ENCODE measurements around the gene IDH3A.

Gene IDH3A

GRCh38 chr15:78149068-78149804 lies at the start of gene IDH3A:
TSS of gene IDH3A (plus strand) at chr15:78149362. CDS start at chr15:78149404, 42 bp downstream.
- peak; percentile 99 for DNase-seq

DNA sequence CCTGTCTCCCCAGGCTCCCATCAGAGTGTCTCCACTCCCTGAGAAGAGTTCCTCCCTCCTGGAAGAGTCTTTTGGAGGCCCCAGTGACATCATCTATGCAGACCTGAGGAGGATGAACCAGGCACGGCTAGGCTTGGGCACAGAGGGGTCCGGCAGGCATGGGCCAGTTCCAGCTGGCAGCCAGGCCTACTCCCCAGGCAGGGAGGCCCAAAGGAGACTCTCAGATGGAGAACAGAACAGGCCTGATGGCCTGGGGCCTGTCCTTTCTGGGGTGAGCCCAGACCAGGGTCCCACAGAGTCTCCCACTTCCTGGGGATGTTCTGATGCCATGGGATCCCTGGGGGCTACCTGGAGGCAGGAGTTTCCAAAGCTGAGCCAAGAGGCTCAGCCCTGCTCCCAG lies 48.3 kb upstream of the IDH3A start:
- DNase-seq: no peak

GRCh38 chr15:78101423-78102105 lies 47.6 kb upstream of the IDH3A start:
- DNase-seq: no peak

GRCh38 chr15:78102211-78102610 lies 47.0 kb upstream of the IDH3A start:
- DNase-seq: no peak

DNA sequence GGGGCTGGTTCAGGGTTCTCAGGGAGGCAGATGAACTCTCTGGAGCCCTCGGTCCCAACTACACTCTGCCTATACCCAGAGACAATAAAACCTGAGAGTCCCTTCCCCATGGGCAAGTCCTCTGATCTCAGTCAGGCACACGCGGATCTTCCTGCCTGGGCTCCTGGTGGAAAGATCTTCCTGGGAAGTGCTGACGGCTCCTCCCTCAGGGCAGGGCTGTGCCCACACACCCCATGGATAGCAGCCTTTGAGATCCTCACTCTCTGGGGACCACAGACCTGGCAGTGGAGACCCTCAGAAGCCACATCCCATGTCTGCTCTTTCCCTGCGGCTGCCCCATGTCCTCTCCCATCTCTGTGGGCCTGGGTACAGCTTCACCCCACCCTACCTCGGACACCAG lies 46.4 kb upstream of the IDH3A start:
- DNase-seq: no peak

- peak; percentile 65 for DNase-seq
Measured at GRCh38 chr15:78103406-78104118, 45.6 kb upstream of the IDH3A start.

DNA sequence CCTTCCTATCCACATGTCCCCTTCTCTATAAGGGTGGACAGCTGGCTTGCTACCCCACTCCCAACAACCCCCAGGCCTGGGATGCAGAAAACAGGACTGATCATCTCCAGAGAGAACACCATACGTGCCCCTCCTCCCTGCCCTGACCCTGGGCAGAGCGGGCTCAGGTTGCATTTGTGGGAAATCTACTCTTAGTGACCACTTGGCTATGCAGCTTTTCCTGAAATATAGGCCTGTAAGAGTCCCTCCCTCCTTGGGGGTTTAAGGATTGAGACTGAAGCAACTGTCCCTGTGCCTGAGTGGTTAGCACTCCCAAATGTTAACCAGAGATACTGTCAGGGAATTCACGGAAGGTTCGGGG lies 45.1 kb upstream of the IDH3A start:
- DNase-seq: no peak

DNA sequence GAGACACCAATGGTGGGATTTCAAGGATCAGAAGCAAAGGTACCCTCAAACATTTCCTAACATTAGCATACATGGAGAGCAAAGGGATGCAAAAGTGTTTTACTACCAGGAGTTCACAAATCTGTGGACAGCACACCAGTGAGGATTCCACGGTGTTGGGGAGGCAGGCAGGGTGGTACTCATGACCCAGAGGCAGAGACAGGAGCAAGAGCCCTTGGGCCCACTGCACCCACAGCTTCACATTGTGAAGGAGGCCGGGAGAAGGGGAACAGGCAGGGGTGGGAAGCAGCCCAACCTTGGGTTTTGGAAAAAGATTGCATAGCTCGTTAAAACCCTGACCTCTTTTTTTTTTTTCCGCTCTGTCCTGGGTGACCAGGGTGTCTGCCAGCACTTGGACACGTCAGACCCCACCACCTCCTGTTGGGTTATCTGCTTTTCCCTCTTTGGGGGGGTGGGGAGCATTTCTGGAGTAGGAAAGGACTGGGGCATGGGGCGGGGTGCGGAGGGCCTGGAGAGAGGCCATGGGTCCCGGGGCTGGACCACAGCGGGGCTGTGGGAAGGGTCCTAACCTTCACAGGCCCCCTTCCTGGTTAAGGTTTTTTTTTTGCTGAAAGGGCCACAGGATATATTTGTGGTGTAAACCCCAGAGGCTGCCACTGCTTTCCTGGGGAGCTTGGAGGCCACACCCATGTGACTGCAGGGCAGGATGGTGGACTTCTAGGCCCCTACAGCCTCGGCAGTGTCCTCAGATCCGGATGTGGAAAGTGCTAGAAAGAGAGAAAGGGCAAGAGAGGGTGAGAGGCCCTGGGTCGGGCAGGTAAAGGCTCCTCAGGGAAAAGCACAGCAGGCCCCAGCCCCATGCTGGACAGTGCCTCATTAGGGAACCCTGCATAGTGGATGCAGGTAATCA lies 44.3 kb upstream of the IDH3A start:
- DNase-seq: no peak

GRCh38 chr15:78105476-78106241 lies 43.5 kb upstream of the IDH3A start:
- no peak for DNase-seq

- DNase-seq: no peak
Measured at GRCh38 chr15:78107471-78107870, 41.7 kb upstream of the IDH3A start.

GRCh38 chr15:78108300-78109084 lies 40.7 kb upstream of the IDH3A start:
- DNase-seq: peak; percentile 96

DNA sequence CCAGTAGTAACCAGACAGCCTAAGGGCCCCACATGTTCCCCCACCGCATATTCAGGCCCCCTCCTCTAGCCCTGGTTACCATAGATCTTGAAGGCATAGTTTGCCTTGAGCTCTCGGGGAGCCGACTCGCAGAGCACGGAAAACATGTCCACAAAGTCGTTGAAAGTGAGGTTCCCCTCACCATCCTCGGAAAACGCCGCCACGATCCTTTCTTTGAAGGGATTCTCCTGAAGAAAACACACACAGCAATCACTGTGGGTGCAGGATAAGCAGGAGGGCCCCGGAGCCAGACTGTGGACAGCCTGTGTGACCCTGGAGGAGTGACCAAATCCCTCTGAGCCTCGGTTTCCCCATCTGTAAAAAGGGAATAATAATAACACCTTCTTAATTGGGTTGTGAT lies 40.0 kb upstream of the IDH3A start:
- no peak for DNase-seq

DNA sequence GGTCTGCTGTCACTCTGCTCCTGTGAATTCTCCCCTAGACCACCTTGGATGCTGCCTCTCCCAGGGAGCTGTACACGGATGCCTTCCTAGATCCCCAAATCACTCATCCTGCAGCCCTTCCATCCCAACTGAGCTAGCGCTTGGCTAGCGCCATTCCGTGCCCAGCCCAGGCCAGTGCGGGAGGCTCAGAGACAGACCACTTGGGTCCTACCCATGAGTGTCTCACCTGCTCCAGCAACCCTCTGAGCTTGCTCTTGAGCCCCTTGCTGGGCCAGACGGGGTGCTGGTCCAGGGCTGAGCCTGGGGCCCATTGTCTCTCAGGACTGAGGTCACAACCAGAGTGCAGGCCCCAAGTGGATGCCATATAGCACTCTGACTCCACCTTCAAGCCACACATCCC lies 39.1 kb upstream of the IDH3A start:
- DNase-seq: no peak

DNA sequence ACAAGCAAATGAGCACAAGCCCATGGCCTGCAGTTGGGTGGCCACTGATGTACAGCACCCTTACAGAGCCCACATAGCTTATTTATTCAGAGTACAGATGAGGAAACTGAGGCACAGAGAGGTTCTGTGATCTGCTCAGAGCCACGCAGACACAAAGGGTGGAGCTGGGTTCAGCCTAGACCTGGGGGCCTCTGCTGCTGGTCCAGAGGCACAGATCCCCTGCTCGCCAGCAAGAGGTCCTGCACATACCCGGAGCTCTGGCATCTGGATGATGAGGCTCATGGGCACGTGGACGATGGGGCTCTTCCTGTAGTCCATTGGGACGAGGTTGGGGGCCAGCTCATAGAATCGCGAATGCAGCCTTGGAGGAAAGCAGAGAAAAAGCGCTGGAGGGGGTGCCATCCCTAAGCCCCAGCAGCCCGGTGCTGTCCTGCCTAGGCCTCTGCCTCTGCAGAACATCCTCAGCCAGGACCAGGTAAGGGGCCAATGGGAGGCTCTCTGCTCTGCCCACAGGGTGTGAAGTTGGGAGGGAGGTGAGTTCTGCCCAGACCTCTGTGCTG lies 38.2 kb upstream of the IDH3A start:
- no peak for DNase-seq

DNA sequence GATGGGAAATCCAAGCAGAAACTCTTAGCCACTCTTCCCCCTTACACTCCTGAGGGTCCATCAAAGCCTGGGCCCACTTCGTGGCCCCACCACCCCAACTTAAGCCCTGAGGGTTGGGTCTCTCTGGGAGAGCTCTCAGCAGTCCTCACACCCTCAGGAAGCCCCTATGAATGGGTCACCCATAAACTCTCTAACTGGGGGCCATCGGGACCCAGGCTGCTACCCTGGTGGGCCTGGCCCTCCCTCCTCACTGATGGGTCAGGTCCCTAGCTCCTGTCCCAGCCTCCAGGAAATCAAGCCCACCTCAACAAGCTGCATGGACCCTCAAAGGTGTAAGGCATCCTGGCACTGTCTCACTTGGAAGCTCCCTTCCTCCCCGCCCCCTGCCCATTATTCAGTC lies 37.4 kb upstream of the IDH3A start:
- no peak for DNase-seq

- no peak for DNase-seq
Measured at GRCh38 chr15:78112551-78112950, 36.6 kb upstream of the IDH3A start.

DNA sequence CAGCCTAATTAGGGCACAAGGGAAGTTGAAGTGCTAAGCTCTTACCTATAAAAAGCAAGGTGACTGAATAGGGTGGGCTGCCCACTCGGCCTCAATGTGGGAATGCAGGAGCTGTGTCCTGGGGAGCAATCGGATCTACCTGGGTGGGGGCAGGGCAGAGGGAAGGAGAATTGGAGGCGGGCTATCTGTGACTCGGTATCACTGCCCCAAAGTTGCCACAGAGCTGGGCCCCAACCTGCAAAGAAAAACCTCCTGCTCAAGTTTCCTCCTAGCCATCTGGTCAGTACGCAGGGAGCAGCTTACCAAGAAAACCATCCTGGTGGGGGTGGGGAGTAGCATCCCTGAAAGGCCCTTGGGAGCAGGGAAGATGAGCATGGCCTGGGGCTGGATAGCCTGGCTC lies 28.6 kb upstream of the IDH3A start:
- DNase-seq: no peak

DNA sequence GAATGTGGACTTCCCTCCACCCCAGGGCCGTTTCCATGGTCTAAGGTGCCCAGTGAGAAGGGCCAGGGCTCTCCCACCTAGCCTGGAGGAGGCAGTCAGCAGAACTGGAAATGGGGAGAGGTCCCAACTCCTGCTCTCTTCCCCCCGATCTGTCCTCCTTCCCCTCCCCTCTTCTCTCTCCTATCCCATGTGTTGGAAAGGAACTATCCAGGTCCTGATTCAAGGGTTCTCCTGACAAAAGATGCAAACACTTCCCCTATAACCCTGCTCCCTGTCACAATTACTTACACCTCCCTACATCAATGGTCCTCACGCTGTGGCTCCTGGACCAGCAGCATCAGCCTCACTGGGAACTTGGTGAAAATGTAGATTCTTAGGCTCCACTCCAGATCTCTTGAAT lies 23.9 kb upstream of the IDH3A start:
- no peak for DNase-seq

DNA sequence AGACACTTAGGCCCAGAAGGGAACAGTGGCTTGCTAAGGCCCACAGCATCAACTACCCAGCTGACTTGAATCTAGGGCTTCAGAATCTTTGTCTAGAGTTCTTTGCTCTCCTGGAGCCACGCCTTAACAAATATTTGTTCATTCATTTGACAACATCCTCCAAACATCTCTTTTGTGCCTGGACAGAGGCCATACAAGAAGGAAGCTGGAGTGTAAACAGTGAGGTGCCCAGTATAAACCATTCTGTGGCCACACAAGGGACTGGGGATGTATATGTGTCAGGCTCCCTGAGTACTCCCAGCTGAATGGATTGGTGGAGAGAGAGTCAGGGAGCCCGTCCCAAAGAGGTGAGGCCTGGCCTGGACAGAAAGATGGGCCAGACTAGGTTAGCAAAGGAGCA lies 21.3 kb upstream of the IDH3A start:
- no peak for DNase-seq

DNA sequence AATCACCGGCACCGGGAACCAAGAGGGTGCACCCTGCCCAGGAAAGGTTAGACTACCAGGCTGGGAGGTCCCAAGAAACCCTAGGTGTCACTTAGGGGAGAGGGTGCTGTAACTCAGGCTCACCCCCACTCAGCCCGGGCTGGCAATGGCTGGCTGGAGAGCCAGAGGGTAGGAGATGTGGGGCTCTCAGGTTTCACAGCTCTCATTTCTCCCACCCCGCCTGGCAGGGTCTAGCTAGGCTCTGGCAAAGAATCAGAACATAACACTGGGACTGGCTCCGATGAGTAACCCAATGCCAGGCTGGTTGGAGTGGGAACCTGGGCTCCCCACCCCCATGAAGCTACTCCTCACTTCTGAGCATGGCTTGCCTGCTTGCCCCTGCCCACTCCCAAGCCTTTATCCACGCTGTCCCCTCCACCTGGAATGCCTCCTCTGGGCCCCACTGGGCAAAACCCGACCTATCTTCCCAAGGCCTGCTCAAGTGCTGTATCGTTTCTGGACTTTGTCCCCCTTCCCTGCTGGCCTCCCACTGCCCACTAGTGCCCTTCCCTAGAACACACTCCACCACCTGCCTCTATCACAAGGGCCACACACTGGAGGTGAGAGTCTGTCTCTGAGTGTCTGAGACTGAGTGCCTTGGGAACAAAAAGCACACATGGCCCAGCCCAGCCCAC lies 19.9 kb upstream of the IDH3A start:
- no peak for DNase-seq

All from hematopoietic multipotent progenitor cell treated with erythropoietin and hydrocortisone succinate and interleukin-3 and kit ligand, for 4 days (in vitro differentiated cells).